CD14-positive monocyte (primary cell): ENCODE data around the gene SLIT3. TPM values are rescaled to one million over a fixed set of nuclear protein-coding genes. Genes with fewer than 3 reads are reported as not detected.

ENCODE experiments used
- DNase-seq, 3 donors: peaks; one replicate each; pipeline ENCODE4 v3.0.0-alpha.2; 2011 to 2022
- H2AFZ ChIP-seq: 2 replicates; pipeline ENCODE4 v1.6.0; 2012; ENCODE audit warnings: mild to moderate bottlenecking, low read depth, low read length, inconsistent platforms; ENCODE audit not compliant: insufficient read depth, poor library complexity, severe bottlenecking
- H3K27ac ChIP-seq, 2 donors: 1 replicate in 1 of 2; 2 replicates in 1 of 2; pipeline ENCODE4 v1.5.1; 2012 to 2013; ENCODE audit warnings: low read length in 2 of 2, control low read depth in 1 of 2, inconsistent platforms in 1 of 2, low read depth in 1 of 2, mild to moderate bottlenecking in 1 of 2
- H3K27me3 ChIP-seq, 2 donors: one replicate each; pipeline versions ENCODE4 v1.6.0 to v1.6.1; 2011 to 2013; ENCODE audit warnings: low read length in 2 of 2; ENCODE audit not compliant: control insufficient read depth in 2 of 2, insufficient read depth in 2 of 2
- H3K36me3 ChIP-seq, 2 donors: replicated peaks in 1 of 2; 1 replicate in 1 of 2; 2 replicates in 1 of 2; pipeline versions ENCODE4 v1.5.1 to v1.6.1; 2012 to 2013; ENCODE audit warnings: low read length in 2 of 2, control low read depth in 1 of 2, inconsistent platforms in 1 of 2, mild to moderate bottlenecking in 1 of 2; ENCODE audit not compliant: insufficient read depth in 2 of 2, control insufficient read depth in 1 of 2
- H3K4me1 ChIP-seq, 2 donors: 1 replicate in 1 of 2; 2 replicates in 1 of 2; pipeline versions ENCODE4 v1.5.1 to v1.6.1; 2012 to 2013; ENCODE audit warnings: low read length in 2 of 2, control low read depth in 1 of 2, inconsistent platforms in 1 of 2, mild to moderate bottlenecking in 1 of 2, moderate library complexity in 1 of 2; ENCODE audit not compliant: insufficient read depth in 2 of 2, control insufficient read depth in 1 of 2
- H3K4me2 ChIP-seq: replicated peaks from 2 replicates; pipeline ENCODE3; 2012; ENCODE audit warnings: low read length, moderate library complexity, mild to moderate bottlenecking; ENCODE audit not compliant: poor library complexity, severe bottlenecking; ENCODE audit errors: extremely low read depth
- H3K4me3 ChIP-seq, 3 experiments: fragments of 200-600 bp in 1 of 3; sonication (generic) in 1 of 3; replicated peaks in 1 of 3; 1 replicate in 2 of 3; 2 replicates in 1 of 3; pipeline ENCODE4 v1.5.1; 2011 to 2013; ENCODE audit warnings: low read length in 3 of 3, mild to moderate bottlenecking in 3 of 3, control low read depth in 2 of 3, low read depth in 2 of 3, inconsistent platforms in 1 of 3, moderate library complexity in 1 of 3
- H3K79me2 ChIP-seq: 2 replicates; pipeline ENCODE4 v1.6.0; 2012; ENCODE audit warnings: mild to moderate bottlenecking, control low read depth, inconsistent platforms, low read length, moderate library complexity; ENCODE audit not compliant: insufficient read depth
- H3K9ac ChIP-seq: 2 replicates; pipeline ENCODE4 v1.6.0; 2017; ENCODE audit warnings: low read length, mild to moderate bottlenecking; ENCODE audit not compliant: insufficient read depth, poor library complexity, severe bottlenecking
- H3K9me3 ChIP-seq, 2 donors: replicated peaks in 1 of 2; 1 replicate in 1 of 2; 2 replicates in 1 of 2; pipeline versions ENCODE4 v1.5.1 to v1.6.1; 2012 to 2013; ENCODE audit warnings: low read length in 2 of 2, control low read depth in 1 of 2; ENCODE audit not compliant: control insufficient read depth in 1 of 2, insufficient read depth in 1 of 2
- H4K20me1 ChIP-seq: 2 replicates; pipeline ENCODE4 v1.6.0; 2012; ENCODE audit warnings: mild to moderate bottlenecking, low read length, control low read depth, moderate library complexity; ENCODE audit not compliant: insufficient read depth
- H3K27ac Mint-ChIP-seq, 7 donors: one replicate each; pipeline ENCODE4 v1.8.0; 2020; ENCODE audit warnings: mild to moderate bottlenecking in 7 of 7, mixed read lengths in 7 of 7, moderate library complexity in 6 of 7, inconsistent platforms in 2 of 7
- H3K27me3 Mint-ChIP-seq, 3 donors: one replicate each; pipeline ENCODE4 v1.8.0; 2021 to 2022; ENCODE audit warnings: low read depth in 3 of 3, mild to moderate bottlenecking in 3 of 3, mixed read lengths in 3 of 3, moderate library complexity in 3 of 3, inconsistent platforms in 1 of 3
- H3K36me3 Mint-ChIP-seq, 2 donors: one replicate each; pipeline ENCODE4 v1.8.0; 2020; ENCODE audit warnings: mixed read lengths in 2 of 2, inconsistent platforms in 1 of 2, mild to moderate bottlenecking in 1 of 2
- H3K4me1 Mint-ChIP-seq: one replicate; pipeline ENCODE4 v1.8.0; 2020; ENCODE audit warnings: mild to moderate bottlenecking, mixed read lengths
- H3K4me3 Mint-ChIP-seq, 2 donors: one replicate each; pipeline ENCODE4 v1.8.0; 2020; ENCODE audit warnings: mild to moderate bottlenecking in 2 of 2, mixed read lengths in 2 of 2, moderate library complexity in 1 of 2
- H3K9me3 Mint-ChIP-seq, 7 donors: one replicate each; pipeline ENCODE4 v1.8.0; 2020 to 2022; ENCODE audit warnings: mixed read lengths in 7 of 7, mild to moderate bottlenecking in 6 of 7, moderate library complexity in 6 of 7, inconsistent platforms in 2 of 7
- WGBS: methylation state at CpG from one replicate; pipeline ENCODE4 v1.1.5; 2013; ENCODE audit warnings: missing lambda C conversion rate; ENCODE audit not compliant: insufficient coverage; 5-methylcytosine and 5-hydroxymethylcytosine counted together
- intact Hi-C, 2 donors: fragments of 100-400 bp; cut with micrococcal nuclease; formaldehyde crosslinking; loops; one replicate each; pipeline versions ENCODE4 v1.15.0 to v1.15.1; 2023
- polyA plus RNA-seq, 3 donors: library from polyadenylated mRNA; depleted of rRNA in 1 of 3; unstranded in 2 of 3; stranded (reverse) in 1 of 3; fragments of 300-500 nt in 2 of 3; fragments of >200 nt in 1 of 3; fragmentation: Illumina TruSeq in 2 of 3; gene quantifications; 1 replicate in 2 of 3; 2 replicates in 1 of 3; pipeline ENCODE4 v1.2.3, GENCODE V29; 2012 to 2021
- TF ChIP-seq, protein P1 (sequence below): fragments of 200-600 bp; IDR thresholded peaks from one replicate; pipeline ENCODE4 v1.8.0; 2022; ENCODE audit warnings: antibody characterized with exemption, mild to moderate bottlenecking

Gene SLIT3
- polyA plus RNA-seq, 3 donors: not detected

DNA sequence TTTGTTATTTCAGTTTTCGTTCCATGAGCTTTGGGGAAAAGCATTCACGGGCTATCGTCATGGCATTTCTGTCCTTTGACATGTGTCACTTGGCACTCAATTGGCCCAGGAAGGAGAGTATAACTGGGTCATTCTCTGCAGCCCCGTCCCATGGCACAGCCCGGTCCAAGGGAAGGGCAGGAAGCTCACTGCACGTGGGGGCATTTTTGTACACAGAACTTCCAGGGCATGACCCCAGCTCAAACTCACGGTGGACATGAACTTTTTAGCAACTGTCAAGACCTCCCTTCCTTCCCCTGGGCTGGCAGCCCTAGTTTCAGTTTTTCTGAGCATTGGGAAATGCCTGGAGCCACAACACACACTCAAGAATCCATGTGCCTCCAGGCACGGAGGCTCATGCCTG is 560.1 kb downstream of the SLIT3 start:
- Mint-ChIP-seq H3K9me3 (peaks cover 0 to 5% (median 0%) of the 10 kb centered on the region in 7 donors), H3K27me3 (peaks cover 1 to 7% (median 2%) of the 10 kb centered on the region in 3 donors), H3K4me1 (no peaks in the 10 kb centered on the region), H3K36me3 (no peaks in the 10 kb centered on the region), H3K4me3 (no peak overlapping the region), H3K27ac (no peak overlapping the region)
- intact Hi-C loops: no loop called here
- H3K9me3 ChIP-seq: no peaks in the 10 kb centered on the region
- no peak overlapping the region for H2AFZ ChIP-seq
- no peaks in the 10 kb centered on the region for H3K79me2 ChIP-seq
- 85% methylated on average over 7 of the region's 8 CpGs for WGBS
- H4K20me1 ChIP-seq: no peaks in the 10 kb centered on the region
- TF ChIP-seq, protein P1, sequence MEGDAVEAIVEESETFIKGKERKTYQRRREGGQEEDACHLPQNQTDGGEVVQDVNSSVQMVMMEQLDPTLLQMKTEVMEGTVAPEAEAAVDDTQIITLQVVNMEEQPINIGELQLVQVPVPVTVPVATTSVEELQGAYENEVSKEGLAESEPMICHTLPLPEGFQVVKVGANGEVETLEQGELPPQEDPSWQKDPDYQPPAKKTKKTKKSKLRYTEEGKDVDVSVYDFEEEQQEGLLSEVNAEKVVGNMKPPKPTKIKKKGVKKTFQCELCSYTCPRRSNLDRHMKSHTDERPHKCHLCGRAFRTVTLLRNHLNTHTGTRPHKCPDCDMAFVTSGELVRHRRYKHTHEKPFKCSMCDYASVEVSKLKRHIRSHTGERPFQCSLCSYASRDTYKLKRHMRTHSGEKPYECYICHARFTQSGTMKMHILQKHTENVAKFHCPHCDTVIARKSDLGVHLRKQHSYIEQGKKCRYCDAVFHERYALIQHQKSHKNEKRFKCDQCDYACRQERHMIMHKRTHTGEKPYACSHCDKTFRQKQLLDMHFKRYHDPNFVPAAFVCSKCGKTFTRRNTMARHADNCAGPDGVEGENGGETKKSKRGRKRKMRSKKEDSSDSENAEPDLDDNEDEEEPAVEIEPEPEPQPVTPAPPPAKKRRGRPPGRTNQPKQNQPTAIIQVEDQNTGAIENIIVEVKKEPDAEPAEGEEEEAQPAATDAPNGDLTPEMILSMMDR: no peak
- DNase-seq: no peak
- H3K4me2 ChIP-seq: no peak overlapping the region
- H3K36me3 ChIP-seq: no peaks in the 10 kb centered on the region
- H3K9ac ChIP-seq: no peak overlapping the region
- no peak overlapping the region for H3K4me3 ChIP-seq
- no peaks in the 10 kb centered on the region for H3K27me3 ChIP-seq
- H3K4me1 ChIP-seq: no peaks in the 10 kb centered on the region
- no peak overlapping the region for H3K27ac ChIP-seq

DNA sequence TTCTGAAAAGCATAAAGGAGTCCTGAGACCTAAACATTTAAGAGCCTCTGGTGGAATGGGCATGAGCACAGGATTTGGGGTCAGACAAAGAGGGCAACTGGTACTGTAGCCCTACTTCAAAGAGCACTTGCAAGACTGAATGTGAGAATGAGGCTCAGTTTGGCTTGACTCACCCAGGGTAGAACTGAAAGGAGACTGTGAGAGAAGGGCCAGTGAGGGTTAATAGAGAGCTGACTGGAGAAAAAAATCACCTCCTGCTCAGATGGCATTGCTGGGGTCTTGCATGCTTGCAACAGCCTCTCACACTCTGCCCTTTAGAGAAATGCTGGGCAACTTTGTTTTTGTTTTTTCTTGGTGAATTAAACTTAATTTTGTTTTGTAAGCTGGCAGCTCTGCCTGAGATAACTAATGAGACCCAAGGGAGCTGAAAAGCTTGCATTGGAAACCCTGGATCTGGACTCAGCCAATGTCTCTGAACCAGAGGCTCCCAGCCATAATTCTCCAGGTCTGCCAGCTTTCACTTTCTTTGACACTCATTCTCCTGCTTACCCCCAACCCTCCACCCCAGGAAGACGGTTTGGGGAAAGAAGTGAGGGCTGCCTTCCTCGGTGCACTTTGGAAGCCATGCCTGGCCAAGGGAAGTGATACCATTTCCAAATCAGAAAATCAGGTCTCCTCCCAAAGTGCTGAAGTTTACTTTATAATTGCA is 560.7 kb downstream of the SLIT3 start:
- Histone ChIP-seq H3K79me2 (no peaks in the 10 kb centered on the region), H3K4me1 (no peaks in the 10 kb centered on the region), H3K27ac (no peak overlapping the region), H3K9ac (no peak overlapping the region), H4K20me1 (no peaks in the 10 kb centered on the region), H3K36me3 (no peaks in the 10 kb centered on the region), H3K4me2 (no peak overlapping the region), H3K9me3 (no peaks in the 10 kb centered on the region), H2AFZ (no peak overlapping the region), H3K27me3 (no peaks in the 10 kb centered on the region), H3K4me3 (no peak overlapping the region)
- peaks cover 0 to 5% (median 0%) of the 10 kb centered on the region in 7 donors for H3K9me3 Mint-ChIP-seq
- intact Hi-C loops: no loop called here
- no peak overlapping the region for H3K27ac Mint-ChIP-seq
- TF ChIP-seq, protein P1: no peak
- H3K36me3 Mint-ChIP-seq: no peaks in the 10 kb centered on the region
- H3K4me3 Mint-ChIP-seq: no peak overlapping the region
- 83% methylated on average over 2 of the region's 2 CpGs for WGBS
- H3K4me1 Mint-ChIP-seq: no peaks in the 10 kb centered on the region
- peaks cover 1 to 7% (median 4%) of the 10 kb centered on the region in 3 donors for H3K27me3 Mint-ChIP-seq
- DNase-seq: no peak
